OCI-LY7 (cell line): ENCODE results near the gene FDPS. TPM values are rescaled to one million over a fixed set of nuclear protein-coding genes. Genes with fewer than 3 reads are reported as not detected.

Experiments used
- BruUV-seq: library from RNA; stranded (reverse); fragments of 400-500 nt; replicated peaks from 2 replicates; lab custom pipeline; 2021; lab: Mats Ljungman, UMichigan
- CTCF ChIA-PET: fragments of 300-600 bp; sonication (Branson Sonifier 250); formaldehyde crosslinking; loops from one replicate; lab custom pipeline; 2022; ENCODE audit warnings: antibody characterized with exemption; ENCODE audit not compliant: unreplicated experiment; lab: Charles Lee
- POLR2A ChIA-PET: fragments of 300-600 bp; sonication (Branson Sonifier 250); formaldehyde crosslinking; loops from one replicate; lab custom pipeline; 2022; ENCODE audit warnings: antibody characterized with exemption; lab: Charles Lee
- DNase-seq: peaks from one replicate; pipeline ENCODE4 v3.0.0-alpha.2; 2015; ENCODE audit warnings: low spot score
- H2AFZ ChIP-seq: fragments of 200-600 bp; sonication (generic), shearing (Covaris generic); 2 replicates; pipeline ENCODE4 v1.6.1; 2014; ENCODE audit warnings: mild to moderate bottlenecking, antibody characterized with exemption, low read length, moderate library complexity
- H3K27ac ChIP-seq: fragments of 200-600 bp; sonication (generic); 2 replicates; pipeline ENCODE4 v1.5.1; 2014; ENCODE audit warnings: mixed run types, low read depth, mild to moderate bottlenecking, moderate library complexity, low read length, inconsistent platforms; ENCODE audit not compliant: poor library complexity, severe bottlenecking
- H3K36me3 ChIP-seq: fragments of 200-600 bp; sonication (generic); 2 replicates; pipeline ENCODE4 v1.6.1; 2014; ENCODE audit warnings: mild to moderate bottlenecking, antibody characterized with exemption, low read length, moderate library complexity, mixed read lengths; ENCODE audit not compliant: insufficient read depth
- H3K4me1 ChIP-seq: fragments of 200-600 bp; sonication (generic); 2 replicates; pipeline ENCODE4 v1.5.1; 2014; ENCODE audit warnings: mild to moderate bottlenecking, low read length; ENCODE audit not compliant: insufficient read depth, poor library complexity, severe bottlenecking
- H3K4me2 ChIP-seq: fragments of 200-600 bp; sonication (generic); 2 replicates; pipeline ENCODE4 v1.6.1; 2014; ENCODE audit warnings: mild to moderate bottlenecking, low read length
- H3K4me3 ChIP-seq: fragments of 200-600 bp; sonication (generic); 2 replicates; pipeline ENCODE4 v1.5.1; 2014; ENCODE audit warnings: mild to moderate bottlenecking, low read depth, low read length; ENCODE audit not compliant: poor library complexity, severe bottlenecking
- H3K79me2 ChIP-seq: fragments of 200-600 bp; sonication (generic); 2 replicates; pipeline ENCODE4 v1.6.1; 2016; ENCODE audit warnings: low read depth, mild to moderate bottlenecking, low read length, moderate library complexity, mixed read lengths; ENCODE audit not compliant: insufficient read depth
- H3K9me2 ChIP-seq: fragments of 200-600 bp; sonication (generic); 2 replicates; pipeline ENCODE4 v1.6.1; 2016; ENCODE audit warnings: mild to moderate bottlenecking, low read length, mixed read lengths; ENCODE audit not compliant: insufficient read depth
- H3K9me3 ChIP-seq: fragments of 200-600 bp; sonication (generic); 2 replicates; pipeline ENCODE4 v1.6.1; 2014; ENCODE audit warnings: mild to moderate bottlenecking, mixed run types, low read length, mixed read lengths
- H4K20me1 ChIP-seq: fragments of 200-600 bp; sonication (generic); 2 replicates; pipeline ENCODE4 v1.6.1; 2014; ENCODE audit warnings: mild to moderate bottlenecking, antibody characterized with exemption, low read length, moderate library complexity, mixed read lengths; ENCODE audit not compliant: insufficient read depth
- EZH2phosphoT487 ChIP-seq: fragments of 200-600 bp; sonication (generic); IDR thresholded peaks from 2 replicates; pipeline ENCODE4 v1.6.1; 2018; ENCODE audit warnings: low read depth, borderline replicate concordance, mild to moderate bottlenecking, mixed run types, antibody characterized with exemption, low read length, moderate library complexity, mixed read lengths
- intact Hi-C: fragments of 100-400 bp; cut with micrococcal nuclease; formaldehyde crosslinking; loops from one replicate; pipeline ENCODE4 v1.10.0; 2022; ENCODE audit not compliant: unreplicated experiment
- total RNA-seq, 2 experiments: library from RNA; depleted of rRNA in 1 of 2; stranded (reverse); fragments of >200 nt in 1 of 2; shearing (Covaris generic) in 1 of 2; gene quantifications; 2 replicates each; pipeline ENCODE4 v1.2.3, GENCODE V29; 2014 to 2022
- TF ChIP-seq, protein P1 (sequence below): fragments of 200-600 bp; sonication (generic); conservative IDR thresholded peaks from 2 replicates; pipeline ENCODE4 v1.5.1; 2014; ENCODE audit warnings: mild to moderate bottlenecking, antibody characterized with exemption, low read length, moderate library complexity, mixed read lengths

Gene FDPS
- total RNA-seq, 2 experiments from 2014 or later, result 263 to 531 TPM

DNA sequence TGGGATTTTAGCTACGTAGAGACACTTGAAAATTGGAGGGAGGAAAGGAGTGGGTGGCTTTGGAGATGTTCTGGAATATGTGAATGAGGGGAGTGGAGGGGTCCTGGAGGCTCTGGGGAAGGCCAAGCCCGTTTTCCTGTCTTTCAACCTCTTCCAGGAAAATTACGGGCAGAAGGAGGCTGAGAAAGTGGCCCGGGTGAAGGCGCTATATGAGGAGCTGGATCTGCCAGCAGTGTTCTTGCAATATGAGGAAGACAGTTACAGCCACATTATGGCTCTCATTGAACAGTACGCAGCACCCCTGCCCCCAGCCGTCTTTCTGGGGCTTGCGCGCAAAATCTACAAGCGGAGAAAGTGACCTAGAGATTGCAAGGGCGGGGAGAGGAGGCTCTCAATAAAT is 11.6 kb downstream of the FDPS start:
- TF ChIP-seq, protein P1, sequence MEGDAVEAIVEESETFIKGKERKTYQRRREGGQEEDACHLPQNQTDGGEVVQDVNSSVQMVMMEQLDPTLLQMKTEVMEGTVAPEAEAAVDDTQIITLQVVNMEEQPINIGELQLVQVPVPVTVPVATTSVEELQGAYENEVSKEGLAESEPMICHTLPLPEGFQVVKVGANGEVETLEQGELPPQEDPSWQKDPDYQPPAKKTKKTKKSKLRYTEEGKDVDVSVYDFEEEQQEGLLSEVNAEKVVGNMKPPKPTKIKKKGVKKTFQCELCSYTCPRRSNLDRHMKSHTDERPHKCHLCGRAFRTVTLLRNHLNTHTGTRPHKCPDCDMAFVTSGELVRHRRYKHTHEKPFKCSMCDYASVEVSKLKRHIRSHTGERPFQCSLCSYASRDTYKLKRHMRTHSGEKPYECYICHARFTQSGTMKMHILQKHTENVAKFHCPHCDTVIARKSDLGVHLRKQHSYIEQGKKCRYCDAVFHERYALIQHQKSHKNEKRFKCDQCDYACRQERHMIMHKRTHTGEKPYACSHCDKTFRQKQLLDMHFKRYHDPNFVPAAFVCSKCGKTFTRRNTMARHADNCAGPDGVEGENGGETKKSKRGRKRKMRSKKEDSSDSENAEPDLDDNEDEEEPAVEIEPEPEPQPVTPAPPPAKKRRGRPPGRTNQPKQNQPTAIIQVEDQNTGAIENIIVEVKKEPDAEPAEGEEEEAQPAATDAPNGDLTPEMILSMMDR, result no peak
- no peak for TF ChIP-seq EZH2phosphoT487
- no peak overlapping the region for H3K27ac ChIP-seq
- peaks cover 27% of the 10 kb centered on the region for H3K4me1 ChIP-seq
- no peak overlapping the region for H3K4me3 ChIP-seq
- CTCF ChIA-PET, result no interaction called here
- no peak overlapping the region for H2AFZ ChIP-seq
- no peaks in the 10 kb centered on the region for H3K9me3 ChIP-seq
- intact Hi-C loops, result loop anchor here (5.0 kb wide), 1 partner anchor 143 kb away; no protein-coding TSS in a partner anchor
- no TSS peak for BruUV-seq
- H3K4me2 ChIP-seq, result no peak overlapping the region; the same call in 1 of the 2 replicates
- H3K79me2 ChIP-seq, result no peaks in the 10 kb centered on the region
- POLR2A ChIA-PET, result no interaction called here
- H3K36me3 ChIP-seq, result peaks cover 54% of the 10 kb centered on the region
- H3K9me2 ChIP-seq, result no peaks in the 10 kb centered on the region
- no peaks in the 10 kb centered on the region; the same call in 1 of the 2 replicates for H4K20me1 ChIP-seq
- no peak for DNase-seq

DNA sequence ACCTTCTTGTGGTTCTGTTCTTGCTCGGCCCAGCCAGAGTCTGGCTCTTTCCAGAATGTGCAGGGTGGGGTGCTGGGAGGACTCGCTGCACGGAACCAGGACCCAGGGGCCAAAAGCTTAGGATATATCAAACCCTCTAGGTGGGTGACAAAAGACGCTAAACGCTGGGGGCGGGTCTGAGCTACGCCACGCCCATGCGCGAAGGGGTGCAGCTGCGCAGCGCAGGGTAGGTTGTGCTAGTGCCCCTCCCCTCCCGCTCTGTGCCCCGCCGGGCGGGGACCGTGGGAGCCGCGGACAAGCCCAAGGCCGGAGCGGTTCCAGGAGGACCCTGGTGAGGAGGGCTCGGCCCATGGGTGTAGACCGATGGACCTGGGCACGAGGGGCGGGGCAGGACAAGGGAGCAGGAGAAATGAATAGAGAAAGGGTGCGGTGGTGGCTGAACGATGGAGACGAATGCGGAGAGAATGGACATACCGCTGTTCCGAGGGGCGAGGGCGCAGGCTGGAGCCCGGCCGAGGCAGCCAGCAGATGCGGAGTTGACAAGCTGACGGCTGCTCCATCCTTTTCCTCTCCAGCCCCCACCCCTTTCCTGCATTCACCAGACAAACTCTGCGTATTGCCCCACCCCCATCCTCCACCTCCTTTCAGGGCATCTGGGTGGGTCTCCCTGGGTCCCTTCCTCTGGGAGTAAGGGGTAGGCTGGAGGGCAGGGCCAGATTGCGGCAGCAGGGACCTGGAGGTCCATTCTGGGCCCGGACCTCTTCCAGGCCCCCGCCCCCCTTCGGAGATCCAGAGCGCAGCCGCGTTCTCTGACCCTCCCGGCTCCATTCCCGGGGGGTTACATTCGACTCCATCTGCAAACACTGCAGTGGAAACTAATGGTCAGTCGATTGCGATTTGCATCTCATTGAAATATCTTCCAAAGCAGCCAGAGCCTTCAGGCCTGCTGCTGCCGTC is 12.3 kb downstream of the FDPS start, which contains the start of gene RUSC1:
Gene RUSC1, plus strand, starts transcription at position 234 of the 957 bp plus-strand sequence. CDS start 880 bp downstream, outside the sequence.
- POLR2A ChIA-PET, result interaction anchor here (1.0 kb wide), 1 partner anchor 280 kb away, joined by 3 read pairs; no protein-coding TSS in a partner anchor
- Histone ChIP-seq H3K27ac (no peak within 1 kb of the TSS), H3K36me3 (peaks cover 54% of the 10 kb centered on the region), H3K79me2 (no peaks in the 10 kb centered on the region), H3K4me3 (no peak within 1 kb of the TSS), H3K4me1 (peaks cover 27% of the 10 kb centered on the region), H3K9me3 (no peaks in the 10 kb centered on the region), H4K20me1 (no peaks in the 10 kb centered on the region; the same call in 1 of the 2 replicates), H3K4me2 (peak within 1 kb of the TSS; percentile 10; the same call in 1 of the 2 replicates), H2AFZ (no peak within 1 kb of the TSS), H3K9me2 (no peaks in the 10 kb centered on the region)
- peak; percentile 44 for DNase-seq
- no TSS peak for BruUV-seq
- intact Hi-C loops, result loop anchor here (5.0 kb wide), 1 partner anchor 144 kb away; no protein-coding TSS in a partner anchor
- TF ChIP-seq EZH2phosphoT487, result no peak
- TF ChIP-seq, protein P1, result no peak
- CTCF ChIA-PET, result no interaction called here
